Coronary artery (tissue), 2 donors: ENCODE data around the gene MTUS2.

Source experiments
- DNase-seq: peaks from one replicate; pipeline ENCODE4 v3.0.0-alpha.2; 2017; ENCODE audit warnings: low spot score
- H3K27ac ChIP-seq, 2 donors: fragments of 200-600 bp; sonication (generic); one replicate each; pipeline ENCODE4 v1.5.1; 2016 to 2019
- H3K4me3 ChIP-seq: fragments of 200-600 bp; sonication (generic); 2 replicates; pipeline ENCODE4 v1.5.1; 2016; ENCODE audit warnings: mild to moderate bottlenecking, moderate library complexity
- CTCF ChIP-seq: fragments of 200-600 bp; sonication (generic); IDR thresholded peaks from one replicate; pipeline ENCODE4 v1.5.1; 2019; ENCODE audit warnings: antibody characterized with exemption

The MTUS2 gene

GRCh38 chr13:29171244-29171643 is 351.1 kb downstream of the MTUS2 start:
- no peak overlapping the region for H3K27ac ChIP-seq
- TF ChIP-seq CTCF: no peak
- no peak overlapping the region for H3K4me3 ChIP-seq
- DNase-seq: no peak

GRCh38 chr13:29174093-29174492 is 354.0 kb downstream of the MTUS2 start:
- Histone ChIP-seq H3K27ac (no peak overlapping the region), H3K4me3 (no peak overlapping the region)
- DNase-seq: no peak
- TF ChIP-seq CTCF: no peak

- TF ChIP-seq CTCF: no peak
- DNase-seq: no peak
- H3K27ac ChIP-seq: no peak overlapping the region
- H3K4me3 ChIP-seq: no peak overlapping the region
These were observed 355.2 kb downstream of the MTUS2 start for GRCh38 chr13:29175250-29175873.

- no peak for TF ChIP-seq CTCF
- Histone ChIP-seq H3K4me3 (no peak overlapping the region), H3K27ac (no peak overlapping the region)
- DNase-seq: no peak
These were observed 359.9 kb downstream of the MTUS2 start for GRCh38 chr13:29180055-29180454.

- Histone ChIP-seq H3K27ac (no peak overlapping the region), H3K4me3 (no peak overlapping the region)
- DNase-seq: no peak
- TF ChIP-seq CTCF: no peak
These were observed 362.1 kb downstream of the MTUS2 start for GRCh38 chr13:29182216-29182615.

GRCh38 chr13:29185926-29186325 is 365.8 kb downstream of the MTUS2 start:
- H3K27ac ChIP-seq: no peak overlapping the region
- DNase-seq: no peak
- no peak for TF ChIP-seq CTCF
- no peak overlapping the region for H3K4me3 ChIP-seq

GRCh38 chr13:29187584-29187983 is 367.4 kb downstream of the MTUS2 start:
- DNase-seq: no peak
- TF ChIP-seq CTCF: no peak
- Histone ChIP-seq H3K4me3 (no peak overlapping the region), H3K27ac (no peak overlapping the region)
